Measurements from ENCODE around the gene MED17. TPM values are rescaled to one million over a fixed set of nuclear protein-coding genes. Genes with fewer than 3 reads are reported as not detected.

The MED17 gene
- total RNA-seq, 1 donor from 2014 or later = 15.3 TPM

GRCh38 chr11:93840981-93841380 is 56.9 kb downstream of the MED17 start:
- ATAC-seq (ENCODE audit: poor library complexity) (no peak), DNase-seq (no peak)
- intact Hi-C loops (cut with DNase I) = no loop called here

GRCh38 chr11:93841446-93841845 is 57.4 kb downstream of the MED17 start:
- intact Hi-C loops (cut with DNase I) = no loop called here
- DNase-seq = no peak
- no peak for ATAC-seq (ENCODE audit: poor library complexity)

GRCh38 chr11:93842034-93842433 is 58.0 kb downstream of the MED17 start:
- intact Hi-C loops (cut with DNase I) = no loop called here
- DNase-seq = no peak
- no peak for ATAC-seq (ENCODE audit: poor library complexity)

GRCh38 chr11:93842461-93842860 is 58.4 kb downstream of the MED17 start:
- ATAC-seq (ENCODE audit: poor library complexity) (no peak), DNase-seq (no peak)
- intact Hi-C loops (cut with DNase I) = no loop called here

- ATAC-seq (ENCODE audit: poor library complexity) (no peak), DNase-seq (no peak)
- intact Hi-C loops (cut with DNase I) = no loop called here
These were observed 59.8 kb downstream of the MED17 start for GRCh38 chr11:93843906-93844305.

GRCh38 chr11:93844568-93844967 is 60.5 kb downstream of the MED17 start:
- intact Hi-C loops (cut with DNase I) = no loop called here
- ATAC-seq (ENCODE audit: poor library complexity) (no peak), DNase-seq (no peak)

- intact Hi-C loops (cut with DNase I) = no loop called here
- no peak for DNase-seq
- ATAC-seq (ENCODE audit: poor library complexity) = no peak
These were observed 61.4 kb downstream of the MED17 start for GRCh38 chr11:93845181-93846092.

GRCh38 chr11:93846411-93846810 is 62.3 kb downstream of the MED17 start:
- intact Hi-C loops (cut with DNase I) = no loop called here
- no peak for ATAC-seq (ENCODE audit: poor library complexity)
- DNase-seq = no peak

- ATAC-seq (ENCODE audit: poor library complexity) (no peak), DNase-seq (no peak)
- intact Hi-C loops (cut with DNase I) = no loop called here
These were observed 65.1 kb downstream of the MED17 start for GRCh38 chr11:93849201-93849600.

GRCh38 chr11:93849751-93850593 is 65.9 kb downstream of the MED17 start:
- ATAC-seq (ENCODE audit: poor library complexity) (peak; percentile 86), DNase-seq (peak; percentile 52)
- intact Hi-C loops (cut with DNase I) = no loop called here

- intact Hi-C loops (cut with DNase I) = no loop called here
- ATAC-seq (ENCODE audit: poor library complexity) (no peak), DNase-seq (no peak)
These were observed 66.5 kb downstream of the MED17 start, which contains the start of gene VSTM5 for GRCh38 chr11:93850594-93851018. VSTM5 (minus strand) TSS chr11:93850618; CDS start chr11:93850502, 116 bp downstream.

- ATAC-seq (ENCODE audit: poor library complexity) (no peak), DNase-seq (no peak)
- intact Hi-C loops (cut with DNase I) = no loop called here
These were observed 68.2 kb downstream of the MED17 start for GRCh38 chr11:93852242-93852641.

GRCh38 chr11:93857413-93858120 is 73.5 kb downstream of the MED17 start:
- no peak for DNase-seq

GRCh38 chr11:93858121-93858775 is 74.2 kb downstream of the MED17 start:
- ATAC-seq (ENCODE audit: poor library complexity) (no peak), DNase-seq (no peak)
- intact Hi-C loops (cut with DNase I) = no loop called here

More at GRCh38 chr11:93857413-93858120, 73.5 kb downstream of the MED17 start:
- intact Hi-C loops (cut with DNase I) = no loop called here
- peak; percentile 48 for ATAC-seq (ENCODE audit: poor library complexity)

- DNase-seq = peak; percentile 54
- intact Hi-C loops (cut with DNase I) = no loop called here
- peak; percentile 65 for ATAC-seq (ENCODE audit: poor library complexity)
These were observed 77.7 kb downstream of the MED17 start for GRCh38 chr11:93861808-93862207.

Data from Right ventricle myocardium superior (tissue), 1 donor.